RWPE1 (cell line): ENCODE data around the gene ARAP1.
A peak's percentile ranks its signal among the peaks of the same experiment; 100 is the strongest.

Experiments used
- CTCF ChIA-PET: fragments of 350-600 bp; sonication (Branson Sonifier 250); formaldehyde crosslinking; extraction: SDS; loops from one replicate; lab custom pipeline; 2021; lab: Yijun Ruan, JAX
- POLR2A ChIA-PET: fragments of 400-600 bp; formaldehyde crosslinking; extraction: SDS; loops from one replicate; lab custom pipeline; 2020; ENCODE audit warnings: antibody characterized with exemption; ENCODE audit not compliant: low non-redundant PET; lab: Yijun Ruan, JAX
- DNase-seq: peaks from one replicate; pipeline ENCODE4 v3.0.0; 2012; ENCODE audit warnings: low spot score
- H3K27ac ChIP-seq: fragments of 450-650 bp; 2 replicates; pipeline ENCODE4 v1.5.1; 2017
- CTCF ChIP-seq: fragments of 450-650 bp; conservative IDR thresholded peaks from 2 replicates; pipeline ENCODE4 v1.5.1; 2017; ENCODE audit warnings: low read depth, mild to moderate bottlenecking

ARAP1 gene

GRCh38 chr11:72738199-72739141, 13.7 kb downstream of the ARAP1 start:
- H3K27ac ChIP-seq: peak overlapping the region; percentile 75
- ChIA-PET POLR2A (interaction anchor here (0.6 kb wide), 1 partner anchor 41 kb away, joined by 3 read pairs; no protein-coding TSS in a partner anchor), CTCF (interaction anchor here (1.0 to 1.7 kb wide), 2 partner anchors 12 to 13 kb away, joined by 3 to 6 read pairs; no protein-coding TSS in a partner anchor)

GRCh38 chr11:72737336-72737735, 14.9 kb downstream of the ARAP1 start:
- peak overlapping the region; percentile 75 for H3K27ac ChIP-seq
- no peak for TF ChIP-seq CTCF
- ChIA-PET CTCF (interaction anchor here (0.6 to 1.0 kb wide), 3 partner anchors 12 to 34 kb away, joined by 3 to 5 read pairs (median 3); no protein-coding TSS in a partner anchor), POLR2A (interaction anchor here (0.7 kb wide), 1 partner anchor 76 kb away, joined by 4 read pairs; no protein-coding TSS in a partner anchor)
- DNase-seq: no peak

More at GRCh38 chr11:72738199-72739141, 13.7 kb downstream of the ARAP1 start:
- DNase-seq: peak; percentile 65
- no peak for TF ChIP-seq CTCF

- CTCF ChIA-PET: interaction anchor here (0.5 to 0.7 kb wide), 5 partner anchors 10 to 482 kb away, joined by 3 to 4 read pairs (median 3); no protein-coding TSS in a partner anchor
- DNase-seq: peak; percentile 71
- POLR2A ChIA-PET: interaction anchor here (0.7 to 1.0 kb wide), 2 partner anchors 43 to 76 kb away, joined by 4 to 5 read pairs; no protein-coding TSS in a partner anchor
- H3K27ac ChIP-seq: peak overlapping the region; percentile 75
- TF ChIP-seq CTCF: no peak
Observed at GRCh38 chr11:72736452-72737069, 15.6 kb downstream of the ARAP1 start.

GRCh38 chr11:72735495-72736027, 16.6 kb downstream of the ARAP1 start:
- peak overlapping the region; percentile 75 for H3K27ac ChIP-seq
- no peak for DNase-seq
- POLR2A ChIA-PET: no interaction called here
- no peak for TF ChIP-seq CTCF
- CTCF ChIA-PET: no interaction called here

- peak overlapping the region; percentile 25 for H3K27ac ChIP-seq
- POLR2A ChIA-PET: interaction anchor here (0.9 kb wide), 1 partner anchor 15 kb away, joined by 3 read pairs; no protein-coding TSS in a partner anchor
- no peak for TF ChIP-seq CTCF
- CTCF ChIA-PET: interaction anchor here (0.6 to 1.2 kb wide), 3 partner anchors 62 to 202 kb away, joined by 3 to 4 read pairs (median 4); partner anchors contain the start of gene STARD10
- DNase-seq: no peak
Observed at GRCh38 chr11:72732329-72732728, 19.9 kb downstream of the ARAP1 start.

GRCh38 chr11:72730737-72731136, 21.5 kb downstream of the ARAP1 start:
- no peak for TF ChIP-seq CTCF
- CTCF ChIA-PET: no interaction called here
- H3K27ac ChIP-seq: no peak overlapping the region
- POLR2A ChIA-PET: interaction anchor here (0.5 kb wide), 1 partner anchor 501 kb away, joined by 6 read pairs; no protein-coding TSS in a partner anchor
- no peak for DNase-seq
